Uterus (tissue), 2 donors: ENCODE data around the gene FOXP4.

Experiments
- POLR2A ChIP-seq, 2 donors: fragments of 450-650 bp; IDR thresholded peaks; one replicate each; pipeline ENCODE4 v1.6.1; 2016; ENCODE audit warnings: antibody characterized with exemption in 2 of 2, mild to moderate bottlenecking in 1 of 2, moderate library complexity in 1 of 2
- TF ChIP-seq, protein P1 (sequence below), 4 experiments: fragments of 200-600 bp in 2 of 4; fragments of 450-650 bp in 2 of 4; sonication (generic) in 2 of 4; IDR thresholded peaks; one replicate each; pipeline ENCODE4 v1.5.1; 2016 to 2019; ENCODE audit warnings: antibody characterized with exemption in 4 of 4, mild to moderate bottlenecking in 2 of 4, moderate library complexity in 1 of 4

DNA sequence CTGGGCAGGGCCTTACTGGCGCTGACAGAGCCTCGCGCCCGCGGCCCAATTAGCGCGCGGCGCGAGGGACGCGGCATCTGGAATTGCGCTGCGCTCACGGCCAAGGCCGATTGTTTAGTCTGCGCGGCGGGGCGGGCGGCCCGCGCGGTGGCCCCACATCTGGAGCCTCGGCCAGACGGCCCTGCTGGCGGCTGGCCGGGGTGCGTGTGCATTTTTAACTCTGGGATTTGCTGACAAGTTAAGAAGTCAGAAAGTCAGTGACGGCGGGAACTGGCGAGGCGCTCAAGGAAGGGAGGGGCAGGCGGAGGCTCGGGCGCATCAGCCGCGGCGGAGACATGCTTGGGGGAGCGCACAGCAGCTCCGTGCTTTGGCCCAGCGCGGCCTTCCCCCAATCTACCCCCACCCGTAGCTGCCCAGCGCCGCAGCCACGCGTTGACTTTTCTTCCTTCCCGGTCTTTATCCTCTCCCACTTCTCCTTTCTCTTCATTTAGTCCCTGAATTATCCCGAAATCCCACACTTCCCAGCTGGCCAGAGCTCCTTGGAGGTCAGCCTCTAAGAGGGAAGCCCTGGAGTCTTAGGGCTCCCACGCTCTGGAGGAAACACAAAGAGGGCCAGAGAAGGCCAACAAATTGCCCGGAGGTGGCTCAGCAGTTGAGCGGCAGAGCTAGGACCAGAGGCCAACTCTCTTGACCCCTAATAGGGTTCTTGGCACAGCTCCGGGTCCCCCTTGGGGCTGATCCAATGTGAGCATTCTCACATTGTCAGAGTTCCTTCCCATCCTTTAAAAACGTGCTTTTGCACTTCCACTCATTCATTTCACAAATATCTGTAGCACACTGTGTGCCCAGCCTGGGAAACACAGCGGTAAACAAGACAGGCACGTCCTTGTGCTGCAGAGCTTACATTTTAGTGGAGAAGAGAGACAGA lies 40.8 kb upstream of the FOXP4 start:
- TF ChIP-seq, protein P1, sequence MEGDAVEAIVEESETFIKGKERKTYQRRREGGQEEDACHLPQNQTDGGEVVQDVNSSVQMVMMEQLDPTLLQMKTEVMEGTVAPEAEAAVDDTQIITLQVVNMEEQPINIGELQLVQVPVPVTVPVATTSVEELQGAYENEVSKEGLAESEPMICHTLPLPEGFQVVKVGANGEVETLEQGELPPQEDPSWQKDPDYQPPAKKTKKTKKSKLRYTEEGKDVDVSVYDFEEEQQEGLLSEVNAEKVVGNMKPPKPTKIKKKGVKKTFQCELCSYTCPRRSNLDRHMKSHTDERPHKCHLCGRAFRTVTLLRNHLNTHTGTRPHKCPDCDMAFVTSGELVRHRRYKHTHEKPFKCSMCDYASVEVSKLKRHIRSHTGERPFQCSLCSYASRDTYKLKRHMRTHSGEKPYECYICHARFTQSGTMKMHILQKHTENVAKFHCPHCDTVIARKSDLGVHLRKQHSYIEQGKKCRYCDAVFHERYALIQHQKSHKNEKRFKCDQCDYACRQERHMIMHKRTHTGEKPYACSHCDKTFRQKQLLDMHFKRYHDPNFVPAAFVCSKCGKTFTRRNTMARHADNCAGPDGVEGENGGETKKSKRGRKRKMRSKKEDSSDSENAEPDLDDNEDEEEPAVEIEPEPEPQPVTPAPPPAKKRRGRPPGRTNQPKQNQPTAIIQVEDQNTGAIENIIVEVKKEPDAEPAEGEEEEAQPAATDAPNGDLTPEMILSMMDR (IDR thresholded peaks at IDR 0.05): peak in 1 of 4 experiments; percentile 41
- TF ChIP-seq POLR2A (IDR thresholded peaks at IDR 0.05): no peak
